Activated T-cell treated with anti-CD3 and anti-CD28 coated beads, Interleukin-2, amount 50 U/mL, for 48 hours (primary cell): ENCODE results near the gene SH2D3A.
A peak's percentile ranks its signal among the peaks of the same experiment; 100 is the strongest.

Experiments
- DNase-seq, 2 experiments: peaks; one replicate each; pipeline ENCODE4 v3.0.0-alpha.2; 2020

The SH2D3A gene

GRCh38 chr19:6736917-6737283 lies 30.3 kb downstream of the SH2D3A start:
- no peak for DNase-seq

GRCh38 chr19:6736169-6736916 lies 30.9 kb downstream of the SH2D3A start:
- DNase-seq = peak; percentile 81 to 86

DNA sequence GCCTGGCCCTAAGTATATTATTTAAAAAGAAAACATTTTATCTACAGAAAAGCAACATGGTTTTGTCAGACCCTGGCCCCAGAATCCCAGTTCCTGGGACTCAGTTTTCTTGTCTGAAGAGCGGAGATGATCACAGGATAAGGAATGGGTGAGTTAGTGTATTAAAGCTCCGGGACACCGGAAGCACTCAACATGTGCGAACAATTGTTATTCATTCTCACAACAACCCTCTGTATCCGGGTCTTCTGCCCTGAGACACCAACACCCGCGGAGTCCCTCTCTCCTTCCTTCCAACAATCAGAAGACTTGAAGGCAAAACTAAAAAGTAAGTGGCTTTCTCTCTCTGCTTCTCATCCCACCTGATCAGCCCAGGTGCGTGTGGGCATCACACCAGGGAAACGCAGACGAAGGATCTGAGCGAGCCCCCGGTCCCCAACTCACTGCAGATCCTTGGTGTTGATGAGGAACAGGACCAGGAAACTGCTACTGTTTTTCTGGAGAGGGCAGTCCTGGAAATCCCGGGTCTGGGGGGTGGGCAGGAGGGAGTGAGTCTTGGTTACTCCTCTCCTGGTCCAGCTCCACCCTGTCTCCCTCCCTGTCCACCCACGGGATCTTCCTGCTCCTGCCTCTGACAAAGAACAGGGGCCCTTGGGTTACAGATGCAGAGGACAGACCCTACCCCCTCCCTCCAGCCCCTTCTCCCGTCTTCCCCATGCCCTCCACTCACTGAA lies 31.9 kb downstream of the SH2D3A start:
- DNase-seq = no peak

- no peak for DNase-seq
Measured at GRCh38 chr19:6734096-6734696, 33.0 kb downstream of the SH2D3A start.

GRCh38 chr19:6733338-6734095 lies 33.7 kb downstream of the SH2D3A start:
- DNase-seq = peak; percentile 46 to 49

DNA sequence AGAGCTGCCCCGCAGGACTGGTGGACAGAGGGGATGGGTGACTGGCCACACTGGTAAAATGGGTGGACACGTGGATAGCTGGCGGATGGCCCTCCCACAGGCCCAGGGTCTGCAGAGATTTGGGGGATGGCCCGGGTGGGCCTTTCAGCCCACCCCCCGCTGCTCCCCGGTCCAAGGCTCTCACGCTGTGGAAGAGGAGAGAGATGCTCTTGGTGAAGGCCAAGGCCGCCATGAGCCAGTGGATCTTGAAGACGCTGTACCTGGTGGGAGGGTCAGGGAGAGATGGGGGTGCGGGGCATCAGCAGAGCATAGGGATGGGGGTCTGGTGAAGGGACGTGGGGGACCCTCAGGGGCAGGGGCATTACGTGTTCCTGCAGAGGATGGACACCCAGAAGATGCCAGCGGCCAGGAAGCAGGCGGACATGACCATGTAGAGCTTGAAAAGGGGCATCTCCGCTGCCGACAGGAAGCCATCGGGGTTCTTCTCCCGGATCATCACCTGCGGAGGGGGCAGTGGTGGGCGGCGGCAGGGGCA lies 34.4 kb downstream of the SH2D3A start:
- DNase-seq = no peak

- DNase-seq = no peak
Measured at GRCh38 chr19:6731822-6732221, 35.4 kb downstream of the SH2D3A start.

GRCh38 chr19:6730941-6731670 lies 36.1 kb downstream of the SH2D3A start:
- no peak for DNase-seq

GRCh38 chr19:6730153-6730804 lies 37.0 kb downstream of the SH2D3A start:
- peak; percentile 70 to 77 for DNase-seq

DNA sequence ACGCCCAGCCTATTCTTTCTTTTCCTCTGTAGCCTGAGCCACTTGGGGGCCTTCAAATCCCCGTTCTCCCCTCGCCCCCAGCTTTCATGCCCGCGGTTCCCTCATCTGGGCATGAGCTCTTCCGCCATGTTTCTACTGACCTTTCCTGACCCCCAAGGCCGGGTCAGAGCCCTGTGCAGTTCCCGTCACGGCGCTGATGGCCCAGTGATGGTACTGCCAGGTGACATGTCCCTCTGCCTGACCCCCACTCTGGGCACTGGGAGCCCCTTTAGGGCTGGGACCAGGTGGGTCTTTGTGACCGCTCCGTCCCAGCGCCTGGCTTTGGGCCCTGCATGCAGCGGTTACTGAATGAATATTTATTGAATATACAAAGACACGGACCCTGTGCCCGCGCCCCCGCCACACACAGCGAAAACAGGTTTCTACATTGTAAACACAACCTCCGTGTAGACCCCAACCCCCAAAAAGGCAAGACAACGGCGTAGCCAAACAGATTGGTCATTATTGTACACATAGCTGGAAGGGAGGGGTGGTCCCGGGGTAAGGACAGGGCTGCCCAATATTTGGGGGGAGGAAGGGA lies 37.6 kb downstream of the SH2D3A start:
- DNase-seq = no peak

DNA sequence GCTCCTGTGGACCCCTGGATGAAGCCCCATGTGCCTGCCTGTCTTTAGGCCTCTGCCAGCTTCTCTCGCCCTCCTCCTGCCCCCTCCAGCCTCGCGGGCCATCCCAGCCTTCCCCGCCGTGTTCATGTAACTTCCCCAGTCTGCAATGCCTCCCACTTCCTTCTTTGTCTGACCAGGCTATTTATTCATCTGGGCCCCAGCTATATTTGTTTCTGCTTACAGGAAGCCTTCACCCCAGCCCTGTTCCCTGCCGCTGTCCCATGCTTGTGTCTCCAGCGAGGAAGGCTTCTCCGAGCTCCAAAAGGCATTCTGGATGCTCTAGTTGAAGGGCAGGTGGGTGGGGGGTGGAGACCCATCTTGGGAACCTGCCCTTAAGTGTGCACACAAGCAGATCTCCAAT lies 38.9 kb downstream of the SH2D3A start:
- no peak for DNase-seq

- no peak for DNase-seq
Measured at GRCh38 chr19:6725513-6726231, 41.6 kb downstream of the SH2D3A start.

GRCh38 chr19:6724631-6725492 lies 42.4 kb downstream of the SH2D3A start:
- DNase-seq = no peak

GRCh38 chr19:6723738-6724137 lies 43.5 kb downstream of the SH2D3A start:
- DNase-seq = no peak

DNA sequence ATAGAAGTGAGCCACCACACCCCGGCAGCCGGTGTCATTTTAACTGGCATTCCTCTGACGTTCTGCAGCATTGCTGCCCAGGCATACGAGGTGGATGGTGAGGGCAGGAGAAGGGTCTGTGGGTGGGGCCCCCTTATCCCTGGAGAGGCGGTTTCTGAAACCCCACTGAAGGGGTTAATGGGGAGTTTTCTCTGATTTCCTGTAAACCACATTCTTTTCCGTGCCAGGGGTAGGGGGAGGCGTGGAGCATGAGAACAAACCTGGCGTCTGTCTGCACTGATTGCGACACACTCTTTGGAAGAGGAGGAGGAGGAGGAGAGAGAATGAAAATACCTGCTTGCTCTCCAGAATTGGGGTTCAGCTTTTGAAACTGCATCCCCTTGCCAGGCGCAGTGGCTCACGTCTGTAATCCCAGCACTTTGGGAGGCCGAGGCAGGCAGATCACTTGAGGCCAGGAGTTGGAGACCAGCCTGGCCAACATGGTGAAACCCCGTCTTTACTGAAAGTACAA lies 44.1 kb downstream of the SH2D3A start:
- DNase-seq = no peak

- DNase-seq = no peak
Measured at GRCh38 chr19:6721773-6722172, 45.5 kb downstream of the SH2D3A start.

DNA sequence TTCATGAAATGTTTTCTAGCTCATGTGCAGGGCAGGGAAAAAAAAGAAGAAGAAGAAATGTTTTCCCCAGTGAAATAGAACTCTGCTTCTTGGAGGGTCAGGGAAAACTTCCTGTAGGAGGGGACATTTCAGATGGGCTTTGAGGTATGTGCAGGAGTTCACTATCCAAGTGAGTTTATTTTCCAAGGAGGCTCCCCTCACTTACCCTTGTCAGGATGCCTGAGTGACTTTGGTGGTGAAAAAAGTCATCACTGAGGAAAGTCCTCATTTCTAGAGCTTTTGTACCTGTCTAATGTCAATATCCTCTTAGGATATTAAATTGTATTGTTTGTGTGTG lies 46.1 kb downstream of the SH2D3A start:
- no peak for DNase-seq

DNA sequence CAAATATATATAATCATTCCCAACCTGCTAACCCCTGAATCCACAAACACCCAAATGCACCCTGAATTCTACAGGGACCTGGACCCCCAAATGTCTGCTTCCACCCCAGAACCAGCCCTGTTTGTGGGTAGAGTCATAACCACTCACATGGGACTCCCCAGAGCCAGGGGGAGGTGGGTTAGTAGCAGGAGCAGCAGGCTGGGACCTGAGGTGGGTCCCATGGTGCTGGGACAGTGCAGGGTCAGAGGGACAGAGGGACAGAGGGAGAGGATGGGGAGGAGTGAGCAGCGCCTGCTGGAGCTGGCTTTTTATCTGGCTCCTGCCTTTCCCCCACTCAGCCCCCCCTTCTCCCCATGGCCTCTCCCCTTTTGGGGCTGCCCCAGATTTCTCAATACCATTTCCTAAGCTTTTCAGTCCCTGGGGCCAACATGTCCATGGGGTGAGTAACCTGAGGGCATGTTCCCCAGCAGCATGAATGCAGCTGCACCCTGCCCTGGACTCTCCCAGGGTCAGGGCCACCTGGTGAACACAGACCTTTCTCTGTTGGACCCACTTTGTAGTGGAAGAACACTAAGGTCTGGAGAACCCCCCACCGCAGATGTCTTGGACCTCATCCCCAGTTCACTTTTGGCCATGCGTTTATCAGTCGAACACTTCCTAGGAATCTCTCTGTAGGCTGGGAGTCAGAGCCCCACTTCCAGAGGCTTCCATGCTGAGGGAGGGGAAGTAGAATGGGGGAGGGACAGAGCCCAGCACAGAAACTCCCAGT lies 46.7 kb downstream of the SH2D3A start, which contains the start of gene C3:
Gene C3, minus strand, starts transcription at position 282 of the 769 bp plus-strand sequence. Its CDS starts 61 bp downstream, at position 221.
- no peak for DNase-seq

- no peak for DNase-seq
Measured at GRCh38 chr19:6719992-6720368, 47.3 kb downstream of the SH2D3A start.
